ENCODE measurements around the gene RBBP9.
"Not testable (repeated sequence)": the region's sequence is repeated elsewhere in the genome, so short reads cannot be mapped to it uniquely, and the experiment has no call there.

The RBBP9 gene

GRCh38 chr20:18504479-18505060, 7.5 kb upstream of the RBBP9 start:
- no peak for DNase-seq (ENCODE audit: low read depth in 2 of 2)

- not testable (repeated sequence) for DNase-seq (ENCODE audit: low read depth in 2 of 2)
Observed at GRCh38 chr20:18501672-18502071, 4.6 kb upstream of the RBBP9 start.

- no peak for DNase-seq (ENCODE audit: low read depth in 2 of 2)
Observed at GRCh38 chr20:18497603-18498002, 578 bp upstream of the RBBP9 start.

- no peak for DNase-seq (ENCODE audit: low read depth in 2 of 2)
Observed at GRCh38 chr20:18496042-18496441, 983 bp downstream of the RBBP9 start.

GRCh38 chr20:18488301-18488700, 8.7 kb downstream of the RBBP9 start:
- no peak for DNase-seq (ENCODE audit: low read depth in 2 of 2)

GRCh38 chr20:18481596-18481995, 15.4 kb downstream of the RBBP9 start:
- no peak for DNase-seq (ENCODE audit: low read depth in 2 of 2)

DNA sequence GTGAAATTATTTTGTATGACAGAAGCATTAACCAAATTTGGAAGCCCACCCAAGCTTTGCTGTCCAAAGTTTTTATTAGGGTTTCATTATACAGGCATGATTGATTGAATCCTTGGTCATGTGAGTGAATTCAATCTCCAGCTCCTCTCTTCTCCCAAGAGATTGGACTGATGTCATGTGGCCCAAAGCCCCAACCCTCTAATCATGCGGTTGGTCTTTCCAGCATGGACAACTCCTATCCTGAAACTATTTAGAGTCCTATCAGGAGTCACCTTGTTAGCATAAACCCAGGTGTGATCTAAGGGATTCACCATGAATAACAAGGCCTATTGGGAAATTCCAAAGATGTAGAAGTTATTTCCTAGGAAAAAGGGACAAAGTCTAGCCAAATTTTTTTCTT, 19.2 kb downstream of the RBBP9 start:
- DNase-seq (ENCODE audit: low read depth in 2 of 2): no peak

- no peak for DNase-seq (ENCODE audit: low read depth in 2 of 2)
Observed at GRCh38 chr20:18477218-18477617, 19.8 kb downstream of the RBBP9 start.

GRCh38 chr20:18466894-18467730, 29.9 kb downstream of the RBBP9 start, which contains the start of the genes DZANK1 and POLR3F:
DZANK1 (minus strand) TSS chr20:18467030; CDS start chr20:18465358, 1,672 bp downstream.
POLR3F (plus strand) TSS chr20:18467390; CDS start chr20:18467507, 117 bp downstream.
- peak; percentile 88 to 90 for DNase-seq (ENCODE audit: low read depth in 2 of 2)

DNA sequence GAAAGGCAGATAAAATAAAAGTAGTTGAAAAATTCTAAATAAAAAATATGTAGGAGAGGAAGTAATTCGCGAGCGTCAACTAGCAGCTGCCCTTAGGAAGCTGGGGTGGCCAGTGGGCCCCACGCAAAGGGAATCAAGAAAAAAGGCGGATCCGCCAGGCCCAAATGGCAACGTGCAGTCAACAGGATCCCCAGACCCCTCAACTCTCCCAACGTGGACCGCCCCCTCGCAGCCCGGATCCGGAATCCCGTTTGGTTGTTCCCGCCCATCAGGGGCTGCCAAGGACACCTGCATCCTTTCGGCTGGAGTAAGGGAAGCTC, 30.5 kb downstream of the RBBP9 start:
- no peak for DNase-seq (ENCODE audit: low read depth in 2 of 2)

DNA sequence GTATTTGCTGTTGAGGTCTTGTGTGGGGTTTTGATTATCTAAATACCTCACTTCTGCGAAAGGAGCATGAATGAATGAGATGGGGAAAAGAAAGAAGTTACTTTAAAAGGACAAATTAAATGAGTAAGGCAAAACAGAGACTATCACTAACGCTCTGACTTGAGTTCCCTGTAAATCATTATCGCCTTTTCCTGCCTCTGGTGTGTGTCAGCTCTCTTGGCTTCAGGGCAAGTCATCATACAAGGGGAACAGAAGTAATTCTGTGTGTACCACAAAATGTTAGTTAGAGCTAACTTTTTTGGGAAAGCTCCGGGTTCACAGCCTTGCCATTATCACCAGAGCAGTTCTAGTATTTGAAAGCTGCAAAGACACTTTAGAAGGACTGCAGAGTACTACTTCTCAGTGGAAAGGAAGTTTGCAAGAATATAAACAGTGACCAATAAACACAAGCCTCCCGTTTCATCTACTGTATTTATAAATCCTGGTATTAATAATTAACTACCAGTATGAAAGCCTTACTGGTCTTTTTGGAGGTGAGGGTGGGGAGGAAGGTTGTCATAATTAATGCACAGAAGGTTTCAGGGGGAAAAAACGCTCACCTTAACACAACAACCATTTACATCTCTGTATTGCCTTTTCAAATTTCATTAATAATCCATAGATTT, 31.4 kb downstream of the RBBP9 start:
- no peak for DNase-seq (ENCODE audit: low read depth in 2 of 2)

DNA sequence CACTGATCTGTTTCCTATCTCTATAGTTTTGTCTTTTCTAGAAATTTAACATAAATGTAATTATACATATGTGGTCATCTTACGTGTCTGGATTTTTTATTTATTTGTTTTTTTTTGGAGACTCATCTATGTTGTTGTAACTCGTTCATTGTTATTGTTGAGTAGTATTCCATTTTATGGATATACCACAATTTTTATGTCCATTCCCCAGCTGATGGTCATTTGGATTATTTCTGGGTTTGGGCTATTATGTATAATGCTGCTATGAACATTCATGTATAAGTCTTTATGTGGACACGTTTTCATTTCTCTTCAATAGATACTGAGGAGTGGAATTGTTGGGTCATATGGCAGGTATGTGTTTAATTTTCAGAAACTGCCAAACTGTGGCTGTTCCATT, 40.4 kb downstream of the RBBP9 start:
- DNase-seq (ENCODE audit: low read depth in 2 of 2): no peak

GRCh38 chr20:18443886-18444285, 53.1 kb downstream of the RBBP9 start:
- no peak for DNase-seq (ENCODE audit: low read depth in 2 of 2)

DNA sequence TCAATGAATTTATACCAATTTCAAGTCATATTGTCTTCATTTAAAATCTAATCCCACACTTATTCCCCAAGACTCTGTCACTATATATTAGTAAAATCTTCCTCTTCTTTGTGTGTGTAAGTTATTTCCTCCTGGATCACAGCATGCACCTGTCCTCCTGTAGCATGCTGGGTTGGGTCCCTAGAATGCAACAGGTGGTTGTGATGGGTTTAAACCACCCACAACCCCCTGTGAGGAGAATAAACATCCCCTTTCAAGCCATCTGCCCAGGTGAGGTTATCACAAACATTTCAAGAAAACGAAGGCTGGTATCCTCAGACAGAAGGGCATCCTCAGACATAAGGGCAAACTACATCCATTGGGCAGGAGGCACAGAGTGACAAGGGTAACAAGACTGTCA, 56.6 kb downstream of the RBBP9 start:
- no peak for DNase-seq (ENCODE audit: low read depth in 2 of 2)

DNA sequence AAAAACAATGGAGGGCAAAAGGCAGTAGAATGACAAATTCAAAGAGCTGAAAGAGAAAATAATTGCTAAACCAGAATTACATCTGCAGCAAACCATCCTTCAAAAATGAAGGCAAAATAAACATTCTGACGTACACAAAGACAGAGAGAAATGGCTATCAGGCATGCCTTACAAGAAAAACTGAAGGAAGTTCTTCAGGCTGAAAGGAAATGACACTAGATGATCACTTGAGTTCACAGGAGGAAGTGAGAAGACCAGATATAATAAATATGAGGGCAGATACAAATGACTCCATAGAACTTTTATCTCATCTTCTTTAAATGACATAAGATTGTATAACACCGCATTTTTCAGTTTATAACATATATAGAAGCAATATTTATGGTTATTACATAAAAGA, 60.2 kb downstream of the RBBP9 start:
- DNase-seq (ENCODE audit: low read depth in 2 of 2): no peak
